ENCODE measurements around the gene RAX2.

DNA sequence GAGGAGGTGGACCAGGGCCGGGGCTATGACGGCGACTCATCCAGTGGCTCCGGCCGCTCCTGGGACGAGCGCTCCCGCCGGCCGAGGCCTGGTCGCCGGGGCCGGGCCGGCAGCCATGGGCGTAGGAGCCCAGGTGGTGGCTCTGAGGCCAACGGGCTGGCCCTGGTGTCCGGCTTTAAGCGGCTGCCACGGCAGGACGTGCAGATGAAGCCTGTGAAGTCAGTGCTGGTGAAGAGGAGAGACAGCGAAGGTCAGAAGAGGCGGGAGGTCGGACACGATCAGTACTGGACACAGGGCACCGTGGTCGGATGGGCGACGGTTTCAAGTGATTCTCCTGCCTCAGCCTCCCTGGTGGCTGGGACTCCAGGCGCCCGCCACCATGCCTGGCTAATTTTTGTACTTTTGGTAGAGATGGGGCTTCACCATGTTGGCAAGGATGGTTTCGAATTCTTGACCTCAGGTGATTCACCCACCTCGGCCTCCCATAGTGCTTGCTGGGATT, 41.5 kb downstream of the RAX2 start:
- TF ChIP-seq, protein P1, sequence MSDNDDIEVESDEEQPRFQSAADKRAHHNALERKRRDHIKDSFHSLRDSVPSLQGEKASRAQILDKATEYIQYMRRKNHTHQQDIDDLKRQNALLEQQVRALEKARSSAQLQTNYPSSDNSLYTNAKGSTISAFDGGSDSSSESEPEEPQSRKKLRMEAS (IDR thresholded peaks at IDR 0.05; ENCODE audit: low read depth, low read length), result no peak
- TF ChIP-seq FOXM1 (IDR thresholded peaks at IDR 0.05; ENCODE audit: low read depth, low read length), result no peak
